Uterus (tissue), 2 donors: ENCODE data around the gene LKAAEAR1.

Source experiments
- POLR2A ChIP-seq, 2 donors: fragments of 450-650 bp; IDR thresholded peaks; one replicate each; pipeline ENCODE4 v1.6.1; 2016; ENCODE audit warnings: antibody characterized with exemption in 2 of 2, mild to moderate bottlenecking in 1 of 2, moderate library complexity in 1 of 2
- TF ChIP-seq, protein P1 (sequence below), 4 experiments: fragments of 200-600 bp in 2 of 4; fragments of 450-650 bp in 2 of 4; sonication (generic) in 2 of 4; IDR thresholded peaks; one replicate each; pipeline ENCODE4 v1.5.1; 2016 to 2019; ENCODE audit warnings: antibody characterized with exemption in 4 of 4, mild to moderate bottlenecking in 2 of 4, moderate library complexity in 1 of 4

DNA sequence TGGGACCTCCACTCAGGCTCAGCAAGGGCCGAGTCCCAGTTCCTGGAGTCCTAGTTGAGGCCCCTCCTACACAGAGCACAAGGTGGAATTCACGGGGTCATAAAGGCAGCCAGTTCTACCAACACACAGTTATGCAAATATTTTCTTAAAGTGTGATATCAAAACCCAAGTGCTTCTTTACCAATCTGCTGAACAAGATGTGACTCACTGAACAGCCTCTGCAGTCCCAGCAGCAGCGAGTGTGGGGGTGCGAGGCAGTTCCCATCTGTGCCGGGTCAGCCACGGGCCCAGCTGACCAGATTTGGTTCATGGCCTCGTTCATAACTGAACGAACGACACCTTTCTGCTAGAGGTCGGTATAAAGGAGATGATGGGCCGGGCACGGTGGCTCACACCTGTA is 25.7 kb downstream of the LKAAEAR1 start:
- TF ChIP-seq, protein P1, sequence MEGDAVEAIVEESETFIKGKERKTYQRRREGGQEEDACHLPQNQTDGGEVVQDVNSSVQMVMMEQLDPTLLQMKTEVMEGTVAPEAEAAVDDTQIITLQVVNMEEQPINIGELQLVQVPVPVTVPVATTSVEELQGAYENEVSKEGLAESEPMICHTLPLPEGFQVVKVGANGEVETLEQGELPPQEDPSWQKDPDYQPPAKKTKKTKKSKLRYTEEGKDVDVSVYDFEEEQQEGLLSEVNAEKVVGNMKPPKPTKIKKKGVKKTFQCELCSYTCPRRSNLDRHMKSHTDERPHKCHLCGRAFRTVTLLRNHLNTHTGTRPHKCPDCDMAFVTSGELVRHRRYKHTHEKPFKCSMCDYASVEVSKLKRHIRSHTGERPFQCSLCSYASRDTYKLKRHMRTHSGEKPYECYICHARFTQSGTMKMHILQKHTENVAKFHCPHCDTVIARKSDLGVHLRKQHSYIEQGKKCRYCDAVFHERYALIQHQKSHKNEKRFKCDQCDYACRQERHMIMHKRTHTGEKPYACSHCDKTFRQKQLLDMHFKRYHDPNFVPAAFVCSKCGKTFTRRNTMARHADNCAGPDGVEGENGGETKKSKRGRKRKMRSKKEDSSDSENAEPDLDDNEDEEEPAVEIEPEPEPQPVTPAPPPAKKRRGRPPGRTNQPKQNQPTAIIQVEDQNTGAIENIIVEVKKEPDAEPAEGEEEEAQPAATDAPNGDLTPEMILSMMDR (IDR thresholded peaks at IDR 0.05): no peak
- no peak for TF ChIP-seq POLR2A (IDR thresholded peaks at IDR 0.05)
